ENCODE measurements around the gene PRH2.

GRCh38 chr12:10965476-10965875 is 36.4 kb downstream of the PRH2 start:
- no peak for TF ChIP-seq CTCF (conservative IDR thresholded peaks at IDR 0.05; ENCODE audit: low read depth in 2 of 2)
- TF ChIP-seq EZH2 (IDR thresholded peaks at IDR 0.05; ENCODE audit: low read depth, unreplicated experiment): no peak
- no peak for TF ChIP-seq ETS1 (IDR thresholded peaks at IDR 0.05)
- no peak for TF ChIP-seq JUNB (IDR thresholded peaks at IDR 0.05; ENCODE audit: unreplicated experiment)
- TF ChIP-seq REST (IDR thresholded peaks at IDR 0.05; ENCODE audit: unreplicated experiment): no peak
- no peak for TF ChIP-seq POLR2AphosphoS5 (IDR thresholded peaks at IDR 0.05; ENCODE audit: low read depth)
- no peak for TF ChIP-seq EZH2phosphoT487 (IDR thresholded peaks at IDR 0.05; ENCODE audit: unreplicated experiment)
- no peak for TF ChIP-seq CREB1 (CRISPR knock-in tag; IDR thresholded peaks at IDR 0.05; ENCODE audit: low read depth)
- no peak for TF ChIP-seq NANOG (IDR thresholded peaks at IDR 0.05; ENCODE audit: borderline replicate concordance)
- TF ChIP-seq ZNF331 (CRISPR knock-in tag; IDR thresholded peaks at IDR 0.05; ENCODE audit: low read depth): no peak
- no peak for TF ChIP-seq ZNF114 (CRISPR knock-in tag; IDR thresholded peaks at IDR 0.05)
- no peak for TF ChIP-seq STAT1 (IDR thresholded peaks at IDR 0.05; ENCODE audit: unreplicated experiment)
- no peak for TF ChIP-seq ZNF462 (CRISPR knock-in tag; IDR thresholded peaks at IDR 0.05)

All from GM23338 (cell line).